Measurements from ENCODE around the gene RFX7.

The RFX7 gene

GRCh38 chr15:56056626-56057025, 187.1 kb downstream of the RFX7 start:
- no peak for TF ChIP-seq CTCF (conservative IDR thresholded peaks at IDR 0.05; ENCODE audit: low read depth)
- CTCF ChIA-PET, result no interaction called here
- no peak overlapping the region for H3K27ac ChIP-seq
- DNase-seq (ENCODE audit: low spot score), result no peak
- POLR2A ChIA-PET (ENCODE audit: low non-redundant PET), result no interaction called here

GRCh38 chr15:56053046-56053400, 190.7 kb downstream of the RFX7 start:
- DNase-seq (ENCODE audit: low spot score), result no peak
- TF ChIP-seq CTCF (conservative IDR thresholded peaks at IDR 0.05; ENCODE audit: low read depth), result peak; percentile 66
- POLR2A ChIA-PET (ENCODE audit: low non-redundant PET), result no interaction called here
- H3K27ac ChIP-seq, result no peak overlapping the region
- CTCF ChIA-PET, result interaction anchor here (0.6 to 1.4 kb wide), 6 partner anchors 14 to 888 kb away, joined by 3 to 5 read pairs (median 3); partner anchors contain the start of gene NEDD4

- peak; percentile 59 for DNase-seq (ENCODE audit: low spot score)
- H3K27ac ChIP-seq, result no peak overlapping the region
- TF ChIP-seq CTCF (conservative IDR thresholded peaks at IDR 0.05; ENCODE audit: low read depth), result peak; percentile 97
- POLR2A ChIA-PET (ENCODE audit: low non-redundant PET), result no interaction called here
- CTCF ChIA-PET, result interaction anchor here (0.6 to 1.4 kb wide), 6 partner anchors 14 to 888 kb away, joined by 3 to 5 read pairs (median 3); partner anchors contain the start of gene NEDD4
Observed at GRCh38 chr15:56052395-56053045, 191.2 kb downstream of the RFX7 start.

- ChIA-PET POLR2A (ENCODE audit: low non-redundant PET) (no interaction called here), CTCF (interaction anchor here (0.7 to 1.0 kb wide), 2 partner anchors 36 to 58 kb away, joined by 3 read pairs; partner anchors contain the start of gene NEDD4)
- DNase-seq (ENCODE audit: low spot score), result no peak
- H3K27ac ChIP-seq, result no peak overlapping the region
- TF ChIP-seq CTCF (conservative IDR thresholded peaks at IDR 0.05; ENCODE audit: low read depth), result no peak
Observed at GRCh38 chr15:56051676-56052075, 192.0 kb downstream of the RFX7 start.

GRCh38 chr15:56049577-56049976, 194.1 kb downstream of the RFX7 start:
- H3K27ac ChIP-seq, result no peak overlapping the region
- DNase-seq (ENCODE audit: low spot score), result no peak
- no peak for TF ChIP-seq CTCF (conservative IDR thresholded peaks at IDR 0.05; ENCODE audit: low read depth)
- ChIA-PET CTCF (interaction anchor here (0.5 kb wide), 1 partner anchor 1964 kb away, joined by 5 read pairs; no protein-coding TSS in a partner anchor), POLR2A (ENCODE audit: low non-redundant PET) (no interaction called here)

- POLR2A ChIA-PET (ENCODE audit: low non-redundant PET), result no interaction called here
- TF ChIP-seq CTCF (conservative IDR thresholded peaks at IDR 0.05; ENCODE audit: low read depth), result no peak
- CTCF ChIA-PET, result interaction anchor here (0.5 kb wide), 1 partner anchor 70 kb away, joined by 4 read pairs; no protein-coding TSS in a partner anchor
- no peak overlapping the region for H3K27ac ChIP-seq
- DNase-seq (ENCODE audit: low spot score), result no peak
Observed at GRCh38 chr15:56047354-56047753, 196.3 kb downstream of the RFX7 start.
